GM19438 (cell line): ENCODE data around the gene MPO.
A peak's percentile ranks its signal among the peaks of the same experiment; 100 is the strongest.

Experiments used
- ATAC-seq: cut with Tn5 transposase; IDR thresholded peaks from one replicate; pipeline ENCODE4 v1.9.1; 2021; ENCODE audit warnings: low read depth; ENCODE audit not compliant: unreplicated experiment

MPO gene, protein sequence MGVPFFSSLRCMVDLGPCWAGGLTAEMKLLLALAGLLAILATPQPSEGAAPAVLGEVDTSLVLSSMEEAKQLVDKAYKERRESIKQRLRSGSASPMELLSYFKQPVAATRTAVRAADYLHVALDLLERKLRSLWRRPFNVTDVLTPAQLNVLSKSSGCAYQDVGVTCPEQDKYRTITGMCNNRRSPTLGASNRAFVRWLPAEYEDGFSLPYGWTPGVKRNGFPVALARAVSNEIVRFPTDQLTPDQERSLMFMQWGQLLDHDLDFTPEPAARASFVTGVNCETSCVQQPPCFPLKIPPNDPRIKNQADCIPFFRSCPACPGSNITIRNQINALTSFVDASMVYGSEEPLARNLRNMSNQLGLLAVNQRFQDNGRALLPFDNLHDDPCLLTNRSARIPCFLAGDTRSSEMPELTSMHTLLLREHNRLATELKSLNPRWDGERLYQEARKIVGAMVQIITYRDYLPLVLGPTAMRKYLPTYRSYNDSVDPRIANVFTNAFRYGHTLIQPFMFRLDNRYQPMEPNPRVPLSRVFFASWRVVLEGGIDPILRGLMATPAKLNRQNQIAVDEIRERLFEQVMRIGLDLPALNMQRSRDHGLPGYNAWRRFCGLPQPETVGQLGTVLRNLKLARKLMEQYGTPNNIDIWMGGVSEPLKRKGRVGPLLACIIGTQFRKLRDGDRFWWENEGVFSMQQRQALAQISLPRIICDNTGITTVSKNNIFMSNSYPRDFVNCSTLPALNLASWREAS

DNA sequence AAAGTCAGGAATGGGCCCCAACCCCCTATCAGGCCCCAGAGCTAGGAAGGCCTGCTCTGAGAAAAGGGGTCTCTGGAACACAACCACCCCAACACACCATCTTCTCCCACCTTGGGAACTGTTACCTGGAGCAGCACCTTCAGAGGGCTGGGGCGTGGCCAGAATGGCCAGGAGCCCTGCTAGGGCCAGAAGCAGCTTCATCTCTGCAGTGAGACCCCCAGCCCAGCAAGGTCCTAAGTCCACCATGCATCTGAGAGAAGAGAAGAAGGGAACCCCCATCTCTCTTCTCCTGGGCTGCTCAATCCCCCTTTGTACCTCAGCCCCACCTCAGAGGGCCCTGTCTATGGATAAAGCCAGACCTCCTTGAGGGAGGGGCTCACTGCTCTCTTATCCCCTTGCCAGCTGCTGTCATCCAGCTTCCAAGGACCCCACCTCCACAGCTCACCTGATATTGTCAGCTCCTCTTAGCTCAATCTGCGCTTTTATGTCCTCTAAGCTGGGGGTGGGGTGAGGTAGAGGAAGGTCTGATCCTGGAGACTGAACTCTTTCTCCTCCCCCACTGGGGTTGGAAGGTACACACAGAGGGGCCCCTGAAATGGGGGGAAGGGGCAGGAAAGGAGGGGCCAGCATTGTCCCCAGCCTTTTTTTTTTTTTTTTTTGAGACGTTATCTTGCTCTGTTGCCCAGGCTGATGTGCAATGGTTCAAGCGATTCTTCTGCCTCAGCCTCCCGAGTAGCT, at the start of gene MPO:
Gene MPO, minus strand, starts transcription at position 456 of the 738 bp plus-strand sequence. Its CDS starts 177 bp downstream, at position 279.
- ATAC-seq = no peak

DNA sequence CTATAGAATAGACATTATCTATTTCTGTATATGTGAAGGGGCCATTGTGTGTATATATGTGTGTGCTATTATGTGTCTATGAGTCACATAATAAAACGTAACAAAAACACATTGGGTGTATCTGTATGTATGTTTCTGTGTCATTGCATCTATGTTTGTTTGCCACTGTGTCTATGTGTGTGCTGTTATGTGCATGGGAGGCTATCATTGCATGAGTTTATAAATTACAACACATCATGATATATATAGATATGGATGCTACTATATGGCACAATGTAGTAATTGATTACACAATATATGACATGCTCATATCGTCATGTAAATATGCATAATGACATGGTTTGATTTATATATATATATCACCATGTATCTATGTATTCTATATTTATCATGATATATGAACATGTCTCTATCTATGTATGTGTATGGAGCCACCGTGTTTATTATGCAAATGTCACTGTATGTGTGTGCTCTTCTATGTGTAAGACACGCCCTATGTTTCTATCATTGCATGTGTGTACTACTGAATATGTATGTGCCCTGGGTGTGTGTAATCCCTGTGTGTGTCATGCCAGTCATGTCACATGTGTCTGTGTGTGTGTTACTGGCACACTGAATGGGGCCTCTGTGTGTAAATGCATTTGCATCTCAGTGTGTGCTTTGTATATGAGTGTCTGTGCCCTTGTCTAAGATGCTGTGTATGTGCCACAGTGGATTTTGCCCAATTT, 49.2 kb upstream of the MPO start:
- no peak for ATAC-seq

DNA sequence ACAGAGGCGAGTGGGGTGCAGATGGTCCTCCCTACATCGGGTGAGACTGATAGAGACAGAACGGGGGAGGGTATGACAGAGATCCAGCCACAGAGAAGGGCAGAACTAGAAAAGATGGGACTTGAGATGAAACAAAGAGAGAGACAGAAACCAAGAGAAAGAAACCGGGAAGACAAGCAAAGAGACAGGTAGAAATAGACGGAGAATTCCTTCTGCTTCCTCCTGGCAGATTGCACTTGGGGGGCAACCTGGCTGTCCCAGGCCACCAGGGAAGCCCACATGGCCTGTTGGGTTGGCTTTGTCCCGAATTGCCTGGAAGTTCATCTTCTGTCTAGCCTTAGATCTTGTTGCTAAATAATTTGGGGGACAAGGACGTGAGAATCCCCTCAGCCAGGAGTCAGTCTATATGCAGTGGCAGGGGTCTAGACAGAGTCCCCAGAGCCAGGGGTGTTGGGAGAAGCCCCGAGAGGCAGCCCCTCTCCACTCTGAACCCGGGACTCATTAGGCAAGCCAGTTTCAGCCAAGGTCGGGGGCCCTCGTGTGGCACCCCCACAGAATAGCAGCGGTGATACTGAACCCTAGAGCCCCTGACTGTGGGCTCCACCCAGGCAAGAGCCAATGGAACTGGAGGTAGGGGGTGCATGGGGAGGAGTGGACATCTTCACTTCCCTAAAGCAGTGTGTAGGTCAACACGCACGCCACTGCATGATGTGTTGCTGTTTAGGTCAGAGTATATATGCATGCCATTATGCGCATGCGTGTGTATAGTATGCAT, 48.5 kb upstream of the MPO start:
- peak; percentile 37 for ATAC-seq

DNA sequence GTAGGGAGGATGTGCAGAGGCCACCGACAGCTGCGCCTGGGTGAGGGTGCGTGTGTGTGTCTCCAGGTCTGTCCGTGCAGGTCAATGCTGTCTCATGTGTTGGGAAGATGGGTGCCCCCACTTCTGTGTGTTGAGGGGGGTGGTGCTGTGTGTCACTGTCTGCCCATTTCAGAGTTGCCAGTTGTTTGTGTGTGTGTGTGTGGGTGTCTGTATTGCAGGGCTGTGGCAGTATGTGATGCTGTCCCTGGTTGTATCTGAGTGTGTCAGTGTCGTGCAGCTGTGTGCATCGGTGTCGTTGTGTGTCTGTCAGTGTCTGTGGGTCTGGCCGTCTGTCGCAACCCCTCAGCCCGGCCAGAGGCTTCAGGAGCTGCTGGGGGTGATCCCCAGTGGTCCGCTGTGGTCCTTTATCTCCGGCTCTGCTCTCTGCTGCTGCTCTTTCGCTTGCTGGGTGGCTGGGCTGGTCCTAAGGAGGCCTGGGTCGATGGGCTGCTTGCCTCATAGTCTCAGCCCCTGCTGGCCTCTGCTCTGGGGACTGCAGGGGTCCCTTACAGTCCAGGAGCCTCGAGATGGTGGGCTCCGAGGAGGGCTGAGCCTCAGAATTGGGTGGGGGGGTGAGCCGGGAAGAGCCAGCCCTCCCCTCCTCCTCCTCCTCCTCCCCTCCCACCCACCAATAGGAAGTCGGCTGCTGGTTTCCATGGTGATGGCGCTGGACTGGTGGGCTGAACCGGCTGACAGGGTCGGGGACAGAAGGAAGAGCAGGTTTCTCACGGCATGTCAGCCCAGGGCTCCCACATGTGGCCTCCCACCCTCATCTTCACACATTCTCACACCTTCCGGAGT, 47.7 kb upstream of the MPO start, which contains the start of gene TSPOAP1:
Gene TSPOAP1, minus strand, starts transcription at position 601 of the 840 bp plus-strand sequence. CDS start 875 bp downstream, outside the sequence.
- ATAC-seq = peak; percentile 19

DNA sequence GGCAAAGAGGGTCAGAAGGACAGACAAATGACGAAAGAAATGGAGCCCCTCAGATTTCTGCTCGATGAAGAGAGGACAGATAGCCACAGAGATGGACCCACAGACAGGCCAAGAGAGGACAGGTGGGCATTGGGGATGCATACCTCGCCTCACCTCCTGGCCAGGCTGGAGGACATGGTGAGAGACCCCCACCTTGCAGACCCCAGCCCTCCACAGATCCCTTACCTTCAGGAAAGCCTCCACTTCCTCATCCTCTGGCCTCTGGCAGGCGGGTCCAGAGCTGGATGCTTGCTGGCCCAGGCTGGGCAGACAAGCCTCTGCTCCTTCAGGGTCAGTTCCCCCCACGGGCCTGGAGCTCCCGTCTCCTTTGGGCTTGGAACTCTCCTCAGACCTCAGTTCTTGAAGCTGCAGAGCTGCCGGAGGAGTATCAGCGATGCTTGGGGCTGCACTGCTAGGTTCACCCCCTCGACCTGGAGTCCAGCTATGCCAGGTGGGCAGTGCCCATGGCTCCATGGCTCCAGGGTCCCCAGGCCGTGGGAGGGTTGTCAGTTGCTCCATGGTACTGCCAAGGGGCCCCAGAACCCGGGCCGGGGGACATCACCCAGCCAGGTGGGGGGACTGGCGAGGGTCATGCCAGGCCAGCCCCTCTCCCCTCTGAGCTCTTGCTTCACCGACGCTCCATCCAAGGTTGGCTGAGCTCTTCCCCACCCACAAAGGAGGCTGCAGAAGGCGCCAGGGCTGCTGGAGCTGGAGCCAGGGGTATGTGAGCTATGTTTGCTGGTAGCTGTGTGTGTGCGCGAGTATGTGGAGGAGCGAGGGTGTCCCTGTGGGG, 46.8 kb upstream of the MPO start:
- ATAC-seq = no peak

DNA sequence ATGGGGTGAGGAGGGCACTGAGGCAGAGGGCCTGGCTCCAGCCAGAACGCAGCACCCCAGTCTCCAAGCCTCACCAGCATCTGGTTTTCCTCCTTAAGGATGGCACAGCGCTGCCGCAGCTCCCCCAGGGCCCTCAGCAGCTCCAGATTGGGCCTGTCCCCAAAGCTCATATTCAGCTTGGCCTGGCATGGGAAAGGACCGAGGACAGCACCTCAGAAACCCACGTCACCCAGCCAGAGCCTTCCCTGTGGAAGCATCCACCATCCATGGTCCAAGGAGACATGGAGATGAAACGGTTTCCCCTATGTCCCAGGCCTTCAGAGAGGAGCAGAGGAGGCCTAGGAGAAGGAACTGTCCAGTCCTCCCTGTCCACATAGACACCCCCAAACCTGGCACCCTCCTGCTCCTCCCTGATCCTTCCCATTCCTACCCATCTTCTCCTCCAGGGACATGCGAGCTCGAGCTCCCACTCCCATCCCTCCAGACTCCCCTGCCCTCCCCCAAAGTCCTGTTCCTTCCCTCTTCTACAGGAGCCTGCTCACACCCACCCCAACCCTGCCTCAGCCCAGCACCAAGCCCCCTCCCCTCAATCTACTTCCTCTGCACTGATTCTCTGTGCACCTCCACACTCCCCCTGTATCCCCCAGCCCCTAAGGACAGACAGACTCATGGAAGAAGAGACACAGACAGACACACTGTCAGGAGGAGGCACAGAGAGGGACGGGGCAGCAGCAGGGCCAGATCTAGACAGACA, 46.1 kb upstream of the MPO start:
- ATAC-seq = no peak

DNA sequence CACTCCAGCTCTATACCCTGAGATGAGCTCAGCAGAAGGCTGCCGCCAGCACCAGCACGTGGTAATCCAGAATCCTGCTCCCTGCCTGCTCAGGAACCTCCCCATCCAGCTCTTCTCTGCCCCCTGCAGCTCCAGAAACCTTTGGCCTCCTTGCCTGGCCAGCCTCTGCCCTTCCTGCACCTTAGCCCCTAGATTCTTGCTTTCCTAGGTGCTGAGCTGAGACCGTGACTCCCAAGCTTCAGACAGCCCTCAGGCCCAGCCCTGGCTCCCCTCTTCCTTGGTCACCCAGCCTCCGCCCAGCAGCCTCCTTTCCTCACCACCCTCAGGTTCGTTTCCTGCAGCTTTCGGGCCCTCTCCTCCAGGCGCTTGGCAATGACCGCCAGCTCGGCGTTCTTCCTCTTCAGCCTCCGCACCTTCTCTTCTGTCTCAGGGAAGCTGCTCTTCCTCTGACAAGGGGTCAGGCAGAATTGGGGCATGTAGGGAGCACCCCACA, 45.3 kb upstream of the MPO start:
- no peak for ATAC-seq

DNA sequence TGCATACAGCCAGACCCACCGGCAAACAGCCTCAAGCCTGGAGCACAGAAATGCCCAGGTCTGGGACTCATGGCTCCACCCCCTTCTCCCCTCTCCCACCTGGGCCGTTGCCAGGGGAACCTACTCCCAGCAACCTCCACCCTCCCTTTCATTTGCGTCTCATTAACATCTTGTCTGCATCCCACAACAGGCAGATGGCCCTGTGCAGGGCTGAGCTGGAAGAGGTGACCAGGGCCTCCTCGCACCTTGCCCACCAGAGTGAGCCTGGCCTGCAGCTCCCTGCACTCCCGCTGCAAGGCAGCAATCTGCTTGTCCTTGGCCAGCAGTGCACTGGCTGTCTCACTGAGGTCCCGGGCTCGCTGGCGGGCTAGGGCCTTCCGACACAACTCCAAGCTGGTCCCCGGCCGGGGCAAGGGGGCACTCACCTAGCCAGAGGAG, 44.6 kb upstream of the MPO start:
- no peak for ATAC-seq

DNA sequence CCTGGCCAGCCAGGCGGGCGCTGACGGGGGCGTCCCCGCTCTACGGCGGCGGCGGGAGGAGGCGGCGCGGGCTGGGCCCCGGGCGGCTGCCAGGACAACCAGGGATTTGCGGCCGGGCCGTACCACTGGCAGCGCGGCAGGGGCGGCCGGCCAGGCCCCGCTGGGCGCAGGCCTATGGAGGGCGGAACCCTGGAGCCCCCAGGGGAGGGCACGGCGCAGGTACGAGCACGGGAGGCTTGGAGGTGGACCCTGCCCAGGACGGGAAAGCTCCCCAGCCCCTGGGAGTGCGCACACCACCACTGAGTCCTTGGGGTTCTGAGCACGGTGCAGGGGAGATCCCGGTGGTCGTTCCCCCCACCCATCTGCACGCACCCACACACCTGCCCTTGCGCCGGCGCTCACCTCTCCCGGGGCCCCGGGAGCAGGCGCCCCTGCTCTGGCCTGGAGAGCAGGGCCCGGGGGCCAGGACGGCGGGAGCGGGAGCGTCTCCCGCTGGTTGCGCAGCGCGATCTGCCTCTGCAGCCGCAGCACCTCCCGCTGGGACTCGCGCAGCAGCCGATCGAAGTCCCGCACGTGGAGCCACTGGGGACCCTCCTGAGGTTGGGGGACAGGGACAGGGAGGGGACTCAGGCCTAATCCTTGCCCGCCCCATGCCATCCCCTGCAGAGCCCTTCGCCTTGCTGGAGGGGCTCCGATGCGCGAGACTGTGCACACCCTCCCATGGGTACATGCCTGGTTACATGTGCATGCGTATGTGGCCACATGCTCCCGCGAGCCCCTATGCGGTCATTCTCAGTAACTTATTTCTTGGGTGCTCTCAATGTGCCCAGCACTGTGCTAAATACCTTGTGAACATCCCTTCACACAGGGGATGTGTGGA, 43.9 kb upstream of the MPO start:
- no peak for ATAC-seq

DNA sequence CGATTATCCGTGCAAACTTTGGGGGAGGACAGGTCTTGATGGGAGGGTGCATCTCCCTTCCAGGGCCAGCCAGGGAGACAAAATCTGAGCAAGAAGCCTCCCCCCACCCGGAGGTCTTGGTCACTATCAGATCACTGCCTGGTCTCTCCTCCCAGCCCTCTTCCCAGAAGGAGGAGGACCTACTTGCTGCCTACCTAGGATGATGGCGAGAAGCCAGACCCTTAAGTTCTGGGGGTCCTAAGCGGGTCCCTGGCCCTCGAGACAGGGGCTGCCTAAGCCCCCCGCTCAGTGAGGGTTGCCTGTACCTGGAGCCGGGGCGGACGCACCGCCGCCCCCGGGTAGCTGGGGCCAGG, 43.3 kb upstream of the MPO start:
- ATAC-seq = no peak

DNA sequence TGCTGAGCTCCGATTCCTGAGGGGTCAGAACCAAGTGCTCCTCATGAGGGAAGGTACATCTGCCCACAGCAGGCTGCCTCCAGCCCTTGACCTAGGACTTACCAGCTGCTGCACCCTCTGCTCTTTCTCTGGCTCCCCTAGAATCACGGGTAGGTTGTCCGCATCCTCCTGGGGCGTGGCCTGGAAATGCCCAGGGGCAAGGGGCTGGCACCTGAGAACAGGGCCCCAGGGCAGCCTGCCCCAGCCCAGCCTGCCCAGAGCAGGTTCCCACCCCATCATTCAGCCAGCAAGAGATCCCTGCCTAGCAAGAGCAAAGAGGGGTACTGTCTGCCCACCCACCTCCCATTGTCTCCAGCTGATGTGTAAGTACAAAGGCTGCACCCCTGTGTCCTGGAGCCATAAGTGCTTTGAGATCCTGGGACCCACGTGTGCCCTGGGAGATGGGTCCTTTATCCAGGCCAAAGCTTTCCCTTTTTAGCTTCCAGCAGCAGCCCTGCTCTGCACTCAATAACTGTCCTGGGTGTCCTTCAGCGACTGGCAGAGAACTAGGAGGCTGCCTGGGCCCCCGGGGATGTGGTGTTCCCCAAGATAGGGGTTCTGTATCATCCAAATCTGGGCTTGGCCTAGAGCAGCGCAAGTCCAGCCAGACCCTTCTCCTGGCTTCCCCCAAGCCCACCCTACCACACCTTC, 42.8 kb upstream of the MPO start:
- ATAC-seq = no peak

DNA sequence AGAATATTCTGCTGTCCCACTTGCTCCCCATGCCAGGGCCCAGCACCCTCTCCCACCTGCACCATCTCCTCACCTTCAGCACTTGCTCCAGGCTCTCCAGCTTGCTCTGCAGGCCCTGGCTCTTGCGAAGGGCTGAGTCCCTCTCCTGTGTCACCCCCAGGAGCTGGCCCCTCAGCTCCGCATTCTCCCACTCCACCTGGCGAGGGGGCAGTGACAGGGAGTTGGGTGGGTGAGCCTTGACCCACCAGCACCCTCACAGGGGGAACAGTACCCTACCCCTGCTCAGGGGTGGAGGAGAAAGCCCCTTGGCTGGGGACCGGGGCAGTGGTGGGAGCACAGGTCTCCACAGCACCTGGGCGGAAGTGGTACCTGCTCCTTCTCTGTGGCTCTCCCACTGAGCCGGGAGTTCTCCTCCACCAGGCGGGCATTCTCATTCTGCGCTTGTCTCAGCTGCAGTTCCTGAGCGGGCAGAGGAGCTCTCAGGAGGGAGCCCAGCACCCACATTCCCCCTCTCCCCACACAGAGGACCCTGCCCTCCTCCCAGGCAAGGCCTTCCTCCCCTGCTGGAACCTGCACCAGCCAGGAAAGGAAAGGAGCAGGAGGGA, 41.9 kb upstream of the MPO start:
- no peak for ATAC-seq

DNA sequence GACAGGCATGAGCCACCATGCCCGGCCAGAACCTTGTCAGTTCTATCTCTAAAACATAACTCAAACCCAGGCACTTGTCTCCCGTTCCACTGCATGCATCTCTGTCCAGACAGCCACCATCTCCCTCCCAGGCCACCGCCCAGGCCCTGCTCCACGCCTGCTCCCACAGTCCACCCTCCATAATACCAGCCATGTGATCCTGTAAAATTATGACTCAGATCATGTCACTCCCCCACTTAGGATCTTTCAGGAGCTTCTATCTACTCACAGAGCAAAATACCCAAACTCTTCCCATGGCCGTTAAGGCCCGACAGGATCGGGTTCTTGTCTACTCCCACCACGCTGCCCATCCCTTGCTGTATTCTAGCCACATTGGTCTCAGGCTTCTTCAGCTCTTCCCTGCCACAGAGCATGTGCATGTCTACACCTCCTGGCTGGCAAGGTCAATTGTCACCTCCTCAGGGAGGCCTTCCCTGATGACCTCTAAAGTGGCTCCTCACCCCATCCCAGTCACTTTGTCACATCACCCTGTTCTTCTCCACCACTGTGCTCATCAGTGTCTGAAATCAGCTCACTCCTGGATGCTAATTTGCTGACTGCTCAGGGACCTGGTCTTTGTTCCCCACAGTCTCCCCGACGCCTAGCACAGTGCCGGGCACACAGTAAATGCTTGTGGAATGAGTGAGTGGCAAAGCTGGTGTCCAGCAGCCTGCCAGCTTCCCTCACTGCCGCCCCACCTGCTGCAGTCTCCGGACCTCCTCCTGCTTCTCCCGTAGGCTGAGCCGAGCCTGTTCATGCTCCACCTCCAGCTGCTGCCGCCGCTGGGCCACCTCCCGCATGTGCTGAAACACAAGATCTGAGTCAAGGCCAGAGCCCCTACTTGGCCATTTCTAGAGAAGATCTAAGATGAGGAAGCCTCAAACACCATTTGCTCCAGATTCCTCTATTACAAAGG, 41.1 kb upstream of the MPO start:
- ATAC-seq = no peak
